ENCODE data around the gene ARGLU1. TPM values are rescaled to one million over a fixed set of nuclear protein-coding genes. Genes with fewer than 3 reads are reported as not detected.

ARGLU1 gene
- total RNA-seq, 1 donor from 2014 or later, result 242 TPM

DNA sequence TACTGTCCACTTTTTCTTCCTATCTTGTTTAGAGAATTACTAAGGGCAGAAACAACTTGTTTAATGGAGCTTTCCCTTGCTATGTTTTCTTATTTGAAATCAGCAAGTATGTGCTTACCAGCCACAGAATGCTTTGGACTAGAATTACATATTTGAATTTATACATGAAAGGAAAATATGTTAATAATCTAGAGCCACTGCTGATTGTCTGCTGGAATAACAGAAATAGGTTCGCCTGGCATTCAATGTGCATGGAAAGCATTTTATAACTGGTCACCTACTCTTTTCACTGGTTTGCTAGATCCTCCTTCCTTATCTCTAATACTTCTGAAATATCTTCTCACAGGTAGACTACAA lies 40.5 kb downstream of the ARGLU1 start:
- Mint-ChIP-seq H3K36me3 (ENCODE audit: low read depth, unreplicated experiment) (peaks cover 66% of the 10 kb centered on the region), H3K4me1 (ENCODE audit: unreplicated experiment) (peaks cover 67% of the 10 kb centered on the region), H3K9me3 (ENCODE audit: unreplicated experiment) (no peaks in the 10 kb centered on the region), H3K27me3 (ENCODE audit: unreplicated experiment) (peaks cover 10% of the 10 kb centered on the region), H3K27ac (ENCODE audit: unreplicated experiment) (no peak overlapping the region), H3K4me3 (ENCODE audit: unreplicated experiment) (peak overlapping the region; percentile 69)
- DNase-seq (ENCODE audit: low spot score), result no peak
- TF ChIP-seq, protein P1, sequence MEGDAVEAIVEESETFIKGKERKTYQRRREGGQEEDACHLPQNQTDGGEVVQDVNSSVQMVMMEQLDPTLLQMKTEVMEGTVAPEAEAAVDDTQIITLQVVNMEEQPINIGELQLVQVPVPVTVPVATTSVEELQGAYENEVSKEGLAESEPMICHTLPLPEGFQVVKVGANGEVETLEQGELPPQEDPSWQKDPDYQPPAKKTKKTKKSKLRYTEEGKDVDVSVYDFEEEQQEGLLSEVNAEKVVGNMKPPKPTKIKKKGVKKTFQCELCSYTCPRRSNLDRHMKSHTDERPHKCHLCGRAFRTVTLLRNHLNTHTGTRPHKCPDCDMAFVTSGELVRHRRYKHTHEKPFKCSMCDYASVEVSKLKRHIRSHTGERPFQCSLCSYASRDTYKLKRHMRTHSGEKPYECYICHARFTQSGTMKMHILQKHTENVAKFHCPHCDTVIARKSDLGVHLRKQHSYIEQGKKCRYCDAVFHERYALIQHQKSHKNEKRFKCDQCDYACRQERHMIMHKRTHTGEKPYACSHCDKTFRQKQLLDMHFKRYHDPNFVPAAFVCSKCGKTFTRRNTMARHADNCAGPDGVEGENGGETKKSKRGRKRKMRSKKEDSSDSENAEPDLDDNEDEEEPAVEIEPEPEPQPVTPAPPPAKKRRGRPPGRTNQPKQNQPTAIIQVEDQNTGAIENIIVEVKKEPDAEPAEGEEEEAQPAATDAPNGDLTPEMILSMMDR (IDR thresholded peaks at IDR 0.05; ENCODE audit: unreplicated experiment), result no peak

DNA sequence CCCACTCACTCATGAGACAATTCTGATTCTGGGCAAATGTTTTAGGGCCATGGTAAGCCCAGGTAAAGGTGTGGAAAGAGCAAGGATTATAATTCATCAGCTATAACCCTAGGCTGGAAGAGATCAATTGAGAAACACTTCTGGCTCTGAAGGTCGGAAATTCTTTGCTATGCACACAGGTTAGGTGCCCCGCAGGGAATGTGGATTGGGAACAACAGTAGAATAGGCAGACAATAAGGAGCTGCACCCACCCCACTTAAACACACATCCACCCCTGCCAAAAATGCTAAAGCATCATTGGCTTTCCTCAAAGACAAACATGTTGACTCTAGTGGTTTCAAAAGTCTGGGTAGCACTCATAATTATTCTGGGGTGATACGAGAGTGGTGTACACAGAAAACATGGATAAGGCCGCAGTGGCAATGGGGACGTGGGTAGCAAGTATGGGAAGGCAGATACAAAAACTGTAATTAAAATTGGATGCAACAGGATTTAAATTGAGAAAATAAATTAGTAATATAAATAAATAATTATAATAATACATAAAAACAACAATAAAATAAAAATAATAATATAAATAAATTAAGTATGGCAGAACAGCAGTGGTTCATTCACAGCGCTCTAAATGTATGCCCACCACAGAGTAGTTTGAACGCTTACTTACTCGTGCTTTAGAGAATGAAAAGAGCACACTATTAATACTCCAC lies 41.0 kb downstream of the ARGLU1 start:
- no peak for DNase-seq (ENCODE audit: low spot score)
- Mint-ChIP-seq H3K9me3 (ENCODE audit: unreplicated experiment) (no peaks in the 10 kb centered on the region), H3K27me3 (ENCODE audit: unreplicated experiment) (peaks cover 8% of the 10 kb centered on the region), H3K36me3 (ENCODE audit: low read depth, unreplicated experiment) (peaks cover 65% of the 10 kb centered on the region), H3K27ac (ENCODE audit: unreplicated experiment) (no peak overlapping the region), H3K4me3 (ENCODE audit: unreplicated experiment) (peak overlapping the region; percentile 69), H3K4me1 (ENCODE audit: unreplicated experiment) (peaks cover 70% of the 10 kb centered on the region)
- TF ChIP-seq, protein P1 (IDR thresholded peaks at IDR 0.05; ENCODE audit: unreplicated experiment), result no peak

DNA sequence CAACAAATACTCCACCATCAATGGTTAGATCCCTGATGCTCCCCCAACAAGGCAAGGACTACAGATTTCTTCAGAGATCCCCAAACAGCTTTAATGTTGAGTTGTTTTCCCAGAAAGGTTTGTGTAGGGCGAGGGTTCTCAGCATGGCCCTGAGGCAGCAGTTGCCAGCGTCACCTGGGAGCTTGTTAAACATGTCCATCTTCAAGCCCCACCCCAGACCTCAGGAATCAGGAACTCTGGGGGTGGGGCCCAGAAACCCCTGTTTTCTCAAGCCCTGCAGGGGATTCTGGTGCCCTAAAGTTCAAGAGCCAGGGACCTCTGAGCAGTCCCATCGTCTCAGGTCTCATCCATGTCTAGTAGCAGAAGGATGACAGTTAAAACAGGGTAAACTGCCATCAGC lies 42.1 kb downstream of the ARGLU1 start:
- peaks cover 72% of the 10 kb centered on the region for H3K4me1 Mint-ChIP-seq (ENCODE audit: unreplicated experiment)
- H3K4me3 Mint-ChIP-seq (ENCODE audit: unreplicated experiment), result peak overlapping the region; percentile 69
- H3K36me3 Mint-ChIP-seq (ENCODE audit: low read depth, unreplicated experiment), result peaks cover 57% of the 10 kb centered on the region
- TF ChIP-seq, protein P1 (IDR thresholded peaks at IDR 0.05; ENCODE audit: unreplicated experiment), result no peak
- DNase-seq (ENCODE audit: low spot score), result no peak
- no peaks in the 10 kb centered on the region for H3K9me3 Mint-ChIP-seq (ENCODE audit: unreplicated experiment)
- H3K27me3 Mint-ChIP-seq (ENCODE audit: unreplicated experiment), result peaks cover 5% of the 10 kb centered on the region
- H3K27ac Mint-ChIP-seq (ENCODE audit: unreplicated experiment), result no peak overlapping the region

DNA sequence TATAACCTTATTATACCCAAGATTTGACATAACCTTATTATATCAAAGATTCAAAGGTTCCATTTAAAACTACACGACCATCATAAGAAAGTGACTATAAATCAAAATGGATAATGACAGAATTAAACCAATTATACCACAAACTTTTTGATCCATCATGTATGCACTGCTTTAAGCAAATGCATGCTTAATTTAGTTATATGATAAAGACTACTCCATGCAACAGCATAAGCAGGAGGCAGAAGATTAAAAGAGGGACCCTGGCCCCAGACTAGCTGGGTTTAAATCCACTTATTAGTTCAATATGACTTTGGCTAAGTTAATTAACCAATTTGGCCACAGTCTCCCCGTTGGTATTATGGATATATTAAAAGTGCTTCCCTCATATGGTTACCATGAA lies 43.8 kb downstream of the ARGLU1 start:
- peaks cover 3% of the 10 kb centered on the region for H3K27me3 Mint-ChIP-seq (ENCODE audit: unreplicated experiment)
- TF ChIP-seq, protein P1 (IDR thresholded peaks at IDR 0.05; ENCODE audit: unreplicated experiment), result no peak
- H3K27ac Mint-ChIP-seq (ENCODE audit: unreplicated experiment), result no peak overlapping the region
- no peak for DNase-seq (ENCODE audit: low spot score)
- H3K4me1 Mint-ChIP-seq (ENCODE audit: unreplicated experiment), result peaks cover 63% of the 10 kb centered on the region
- H3K4me3 Mint-ChIP-seq (ENCODE audit: unreplicated experiment), result no peak overlapping the region
- H3K36me3 Mint-ChIP-seq (ENCODE audit: low read depth, unreplicated experiment), result peaks cover 49% of the 10 kb centered on the region
- no peaks in the 10 kb centered on the region for H3K9me3 Mint-ChIP-seq (ENCODE audit: unreplicated experiment)

DNA sequence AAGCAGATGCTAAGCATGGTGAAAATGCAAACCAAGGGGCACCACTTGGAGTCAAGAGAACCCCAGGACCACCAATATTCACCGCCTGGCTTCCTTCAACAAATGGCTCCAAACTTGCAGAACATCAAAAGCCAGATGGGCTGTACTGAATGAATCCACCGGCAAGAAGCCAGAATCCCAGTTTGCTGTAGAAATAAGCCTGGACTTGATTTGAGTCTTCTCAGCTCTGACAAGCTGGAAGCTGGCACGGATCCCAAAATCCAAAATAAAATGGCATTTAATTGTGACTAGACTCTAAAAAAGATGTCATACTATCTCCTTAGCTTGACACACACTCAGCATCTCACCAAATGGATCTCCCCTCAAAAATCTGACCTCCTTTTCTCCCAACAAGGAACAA lies 44.4 kb downstream of the ARGLU1 start:
- Mint-ChIP-seq H3K4me3 (ENCODE audit: unreplicated experiment) (no peak overlapping the region), H3K27me3 (ENCODE audit: unreplicated experiment) (peaks cover 7% of the 10 kb centered on the region)

More for the DNA sequence above, 44.4 kb downstream of the ARGLU1 start:
- TF ChIP-seq, protein P1 (IDR thresholded peaks at IDR 0.05; ENCODE audit: unreplicated experiment), result no peak
- DNase-seq (ENCODE audit: low spot score), result no peak
- peaks cover 67% of the 10 kb centered on the region for H3K4me1 Mint-ChIP-seq (ENCODE audit: unreplicated experiment)
- H3K9me3 Mint-ChIP-seq (ENCODE audit: unreplicated experiment), result no peaks in the 10 kb centered on the region
- no peak overlapping the region for H3K27ac Mint-ChIP-seq (ENCODE audit: unreplicated experiment)
- H3K36me3 Mint-ChIP-seq (ENCODE audit: low read depth, unreplicated experiment), result peaks cover 51% of the 10 kb centered on the region
